Activated effector memory CD4-positive, alpha-beta T cell treated with anti-CD3 and anti-CD28 coated beads, Interleukin-2, amount 50 U/mL, for 16 hours (primary cell): ENCODE data around the gene TRMT1.

ENCODE experiments used
- DNase-seq: peaks from one replicate; pipeline ENCODE4 v3.0.0-alpha.2; 2020

Gene TRMT1

GRCh38 chr19:13101590-13102415 lies 14.7 kb downstream of the TRMT1 start:
- DNase-seq = no peak

GRCh38 chr19:13100841-13101589 lies 15.5 kb downstream of the TRMT1 start:
- no peak for DNase-seq

- DNase-seq = peak; percentile 86
These were observed 16.4 kb downstream of the TRMT1 start for GRCh38 chr19:13100031-13100588.

- DNase-seq = peak; percentile 93
These were observed 17.2 kb downstream of the TRMT1 start for GRCh38 chr19:13099073-13099999.

GRCh38 chr19:13098277-13099072 lies 18.1 kb downstream of the TRMT1 start:
- DNase-seq = peak; percentile 68

GRCh38 chr19:13097463-13098258 lies 18.9 kb downstream of the TRMT1 start:
- peak; percentile 71 for DNase-seq

GRCh38 chr19:13097033-13097462 lies 19.5 kb downstream of the TRMT1 start:
- no peak for DNase-seq

- DNase-seq = peak; percentile 68
These were observed 20.3 kb downstream of the TRMT1 start for GRCh38 chr19:13095934-13096927.

GRCh38 chr19:13095393-13095784 lies 21.2 kb downstream of the TRMT1 start:
- peak; percentile 69 for DNase-seq

GRCh38 chr19:13094771-13095392 lies 21.7 kb downstream of the TRMT1 start:
- peak; percentile 67 for DNase-seq

- DNase-seq = no peak
These were observed 22.4 kb downstream of the TRMT1 start for GRCh38 chr19:13094106-13094504.

GRCh38 chr19:13093407-13094105 lies 23.0 kb downstream of the TRMT1 start:
- DNase-seq = peak; percentile 93

GRCh38 chr19:13092606-13093235 lies 23.8 kb downstream of the TRMT1 start:
- no peak for DNase-seq

- no peak for DNase-seq
These were observed 24.4 kb downstream of the TRMT1 start for GRCh38 chr19:13092158-13092543.

- DNase-seq = no peak
These were observed 25.0 kb downstream of the TRMT1 start for GRCh38 chr19:13091400-13092157.

GRCh38 chr19:13090511-13091231 lies 25.9 kb downstream of the TRMT1 start:
- no peak for DNase-seq
